Measurements from ENCODE around the gene OR2J1. TPM values are rescaled to one million over a fixed set of nuclear protein-coding genes. Genes with fewer than 3 reads are reported as not detected.
"Not testable (repeated sequence)": the region's sequence is repeated elsewhere in the genome, so short reads cannot be mapped to it uniquely, and the experiment has no call there.

Gene OR2J1
- total RNA-seq = not detected

DNA sequence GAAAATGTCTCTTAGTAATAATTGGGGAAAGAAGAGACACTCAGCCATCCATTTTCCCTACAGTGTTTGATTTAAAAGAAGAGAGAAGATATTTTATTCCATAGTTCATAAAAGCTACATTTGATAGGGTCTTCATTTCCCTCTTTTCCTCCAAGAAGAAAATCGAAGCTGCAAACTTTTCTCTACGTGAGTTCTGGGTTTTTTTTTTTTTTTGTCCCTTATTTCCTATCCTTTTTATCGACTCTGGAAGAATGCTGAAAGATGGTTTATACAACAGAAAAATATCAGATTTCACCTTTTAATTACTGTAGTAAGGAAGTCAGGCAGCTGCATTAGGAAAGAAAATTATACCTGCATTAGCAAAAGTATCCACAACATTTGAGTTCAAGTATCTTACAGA is at the start of gene OR2J1:
Gene OR2J1 (plus strand): TSS at position 301 of the 400 bp plus-strand sequence. CDS start 1,453 bp downstream, outside the sequence.
- CTCF ChIA-PET = no interaction called here
- Mint-ChIP-seq H3K9me3 (no peaks in the 10 kb centered on the region), H3K36me3 (ENCODE audit: low read depth) (no peaks in the 10 kb centered on the region), H3K4me3 (no peak within 1 kb of the TSS), H3K27ac (no peak within 1 kb of the TSS), H3K27me3 (ENCODE audit: low read depth) (peaks cover 26% of the 10 kb centered on the region), H3K4me1 (ENCODE audit: low read depth) (no peaks in the 10 kb centered on the region)
- DNase-seq = no peak
- intact Hi-C loops (cut with micrococcal nuclease) = no loop called here

DNA sequence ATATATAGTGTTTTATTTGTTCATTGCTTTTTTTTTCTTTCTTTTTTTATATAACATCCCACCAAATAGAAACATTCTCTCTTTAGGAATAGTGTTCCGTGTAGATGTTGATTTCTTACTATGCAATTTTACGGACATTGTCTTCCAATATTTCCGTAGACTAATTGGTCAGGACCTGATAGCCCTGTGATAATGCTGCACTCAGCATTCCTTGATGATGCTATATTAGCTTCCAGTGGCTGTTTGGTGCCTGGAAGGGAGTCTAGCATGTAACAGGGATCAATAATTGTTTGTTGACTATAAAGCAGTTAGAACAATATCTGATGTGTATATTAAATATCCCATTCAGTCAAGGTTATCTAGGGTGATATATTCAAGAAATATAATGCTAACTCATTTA is 47.6 kb upstream of the OR2J1 start:
- intact Hi-C loops (cut with micrococcal nuclease) = no loop called here
- no peak for DNase-seq
- H3K27ac Mint-ChIP-seq = no peak overlapping the region
- no peaks in the 10 kb centered on the region for H3K4me1 Mint-ChIP-seq (ENCODE audit: low read depth)
- no peaks in the 10 kb centered on the region for H3K36me3 Mint-ChIP-seq (ENCODE audit: low read depth)
- H3K4me3 Mint-ChIP-seq = no peak overlapping the region
- H3K27me3 Mint-ChIP-seq (ENCODE audit: low read depth) = peaks cover 41% of the 10 kb centered on the region
- CTCF ChIA-PET = interaction anchor here (0.6 kb wide), 2 partner anchors 63 to 676 kb away, joined by 3 read pairs; no protein-coding TSS in a partner anchor
- peaks cover 2% of the 10 kb centered on the region for H3K9me3 Mint-ChIP-seq

DNA sequence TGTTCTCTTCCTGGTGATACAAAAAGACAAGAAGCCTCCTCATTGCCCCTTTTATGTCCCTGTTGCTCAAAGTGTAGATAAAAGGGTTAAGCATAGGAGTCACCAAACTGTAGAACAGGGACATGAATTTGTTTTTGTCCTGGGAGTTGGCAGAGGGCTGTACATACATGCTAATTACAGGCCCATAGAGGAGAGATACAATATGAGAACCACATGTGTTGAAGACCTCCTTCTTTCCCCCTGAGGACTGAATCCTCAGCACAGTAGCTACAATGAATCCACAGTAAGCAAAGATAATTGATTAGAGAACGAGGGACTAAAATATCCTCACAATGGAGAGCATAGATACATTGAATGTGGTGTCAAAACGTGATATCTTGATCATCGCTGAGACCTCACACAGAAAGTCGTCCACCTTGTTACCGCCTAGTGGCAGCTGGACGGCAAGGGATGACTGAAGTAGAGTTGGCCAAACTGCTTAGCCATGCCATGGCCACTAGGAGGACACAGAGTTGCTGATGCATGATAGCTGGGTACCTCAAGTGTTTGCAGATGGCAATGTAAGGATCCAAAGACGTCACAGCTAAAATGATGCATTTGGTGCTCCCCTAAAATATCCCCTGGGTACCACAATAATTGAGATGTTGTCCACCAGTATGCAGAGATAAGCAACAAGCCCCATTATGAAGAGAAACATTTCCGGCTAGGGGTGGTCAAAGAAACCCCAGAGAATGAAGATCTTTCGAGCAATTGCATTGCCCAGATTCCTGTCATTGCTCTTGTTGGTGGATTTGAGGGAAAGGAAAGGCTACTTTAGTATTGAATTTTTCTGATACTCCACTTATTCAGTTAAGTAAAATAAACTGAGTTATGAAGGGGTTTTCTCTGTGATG is 27.2 kb upstream of the OR2J1 start:
- no peak overlapping the region for H3K27ac Mint-ChIP-seq
- H3K4me3 Mint-ChIP-seq = no peak overlapping the region
- H3K36me3 Mint-ChIP-seq (ENCODE audit: low read depth) = no peaks in the 10 kb centered on the region
- CTCF ChIA-PET = interaction anchor here (0.5 to 0.8 kb wide), 4 partner anchors 38 to 1407 kb away, joined by 3 read pairs; no protein-coding TSS in a partner anchor
- intact Hi-C loops (cut with micrococcal nuclease) = no loop called here
- peak; percentile 12 for DNase-seq
- H3K4me1 Mint-ChIP-seq (ENCODE audit: low read depth) = no peaks in the 10 kb centered on the region
- no peaks in the 10 kb centered on the region for H3K9me3 Mint-ChIP-seq
- H3K27me3 Mint-ChIP-seq (ENCODE audit: low read depth) = peaks cover 26% of the 10 kb centered on the region

DNA sequence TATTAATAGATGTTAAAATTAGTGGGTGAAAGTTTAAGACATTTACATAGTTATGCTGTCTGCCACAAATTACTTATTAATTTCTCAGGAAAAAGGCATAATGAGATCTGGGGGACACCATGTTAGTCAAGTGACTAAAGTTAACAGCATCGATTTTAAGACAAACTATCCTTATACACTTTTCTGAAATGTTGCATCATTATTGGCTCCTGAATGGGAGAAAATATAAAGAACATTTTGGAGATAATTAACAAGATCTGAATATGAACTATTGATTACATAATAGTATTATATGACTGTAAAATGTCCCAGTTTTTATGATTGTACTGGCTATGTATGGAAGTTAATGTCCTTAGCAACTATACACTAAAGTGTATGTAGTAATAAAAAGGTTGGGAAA is 20.1 kb upstream of the OR2J1 start:
- Mint-ChIP-seq H3K27me3 (ENCODE audit: low read depth) (peaks cover 3% of the 10 kb centered on the region), H3K4me1 (ENCODE audit: low read depth) (peaks cover 3% of the 10 kb centered on the region), H3K9me3 (no peaks in the 10 kb centered on the region), H3K27ac (no peak overlapping the region), H3K4me3 (no peak overlapping the region), H3K36me3 (ENCODE audit: low read depth) (no peaks in the 10 kb centered on the region)
- intact Hi-C loops (cut with micrococcal nuclease) = no loop called here
- CTCF ChIA-PET = no interaction called here
- no peak for DNase-seq

DNA sequence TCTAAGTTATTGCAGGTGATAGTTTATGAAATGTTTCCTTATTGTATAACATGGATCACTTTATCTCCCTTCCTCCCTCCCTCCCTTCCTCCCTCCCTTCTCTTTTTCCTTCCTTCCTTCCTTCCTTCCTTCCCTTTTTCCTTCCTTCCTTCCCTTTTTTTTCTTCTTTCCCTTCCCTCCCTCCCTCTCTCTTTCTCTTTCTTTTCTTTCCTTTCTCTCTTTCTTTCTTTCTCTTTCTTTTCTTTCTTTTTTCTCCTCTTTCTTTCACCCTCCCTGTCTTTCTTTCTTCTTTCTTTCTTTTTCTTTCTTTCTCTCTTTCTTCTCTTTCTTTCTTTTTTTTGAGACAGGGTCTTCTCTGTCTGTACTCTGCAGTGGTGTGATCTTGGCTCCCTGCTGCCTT is 18.0 kb upstream of the OR2J1 start:
- Mint-ChIP-seq H3K36me3 (ENCODE audit: low read depth) (no peaks in the 10 kb centered on the region), H3K4me3 (no peak overlapping the region), H3K27me3 (ENCODE audit: low read depth) (peaks cover under 1% of the 10 kb centered on the region), H3K27ac (no peak overlapping the region), H3K9me3 (no peaks in the 10 kb centered on the region), H3K4me1 (ENCODE audit: low read depth) (peaks cover 3% of the 10 kb centered on the region)
- intact Hi-C loops (cut with micrococcal nuclease) = no loop called here
- DNase-seq = no peak
- CTCF ChIA-PET = no interaction called here

DNA sequence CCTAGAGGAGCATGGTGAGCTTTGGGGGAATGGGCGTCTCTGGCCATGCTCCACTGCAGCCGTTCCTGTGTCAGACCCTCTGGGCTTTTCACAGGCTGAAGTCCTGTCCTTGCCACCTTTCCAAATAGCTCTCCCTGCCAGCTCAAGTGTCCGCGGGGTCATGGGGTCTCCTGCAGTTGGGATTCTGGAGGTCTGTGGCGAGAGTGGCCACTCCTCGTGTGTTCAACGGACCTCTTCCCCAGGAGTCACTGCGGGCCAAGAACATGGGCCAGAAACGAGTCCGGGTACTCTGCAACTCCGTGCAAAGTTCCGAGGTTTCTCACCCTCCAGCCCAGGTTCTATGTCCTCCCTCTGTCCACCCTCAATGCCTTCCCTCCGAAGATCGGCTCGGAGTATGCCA is 16.8 kb upstream of the OR2J1 start:
- Mint-ChIP-seq H3K4me3 (no peak overlapping the region), H3K36me3 (ENCODE audit: low read depth) (no peaks in the 10 kb centered on the region), H3K9me3 (no peaks in the 10 kb centered on the region), H3K4me1 (ENCODE audit: low read depth) (peaks cover 3% of the 10 kb centered on the region), H3K27me3 (ENCODE audit: low read depth) (peaks cover 8% of the 10 kb centered on the region), H3K27ac (no peak overlapping the region)
- DNase-seq = no peak
- CTCF ChIA-PET = no interaction called here
- intact Hi-C loops (cut with micrococcal nuclease) = no loop called here

DNA sequence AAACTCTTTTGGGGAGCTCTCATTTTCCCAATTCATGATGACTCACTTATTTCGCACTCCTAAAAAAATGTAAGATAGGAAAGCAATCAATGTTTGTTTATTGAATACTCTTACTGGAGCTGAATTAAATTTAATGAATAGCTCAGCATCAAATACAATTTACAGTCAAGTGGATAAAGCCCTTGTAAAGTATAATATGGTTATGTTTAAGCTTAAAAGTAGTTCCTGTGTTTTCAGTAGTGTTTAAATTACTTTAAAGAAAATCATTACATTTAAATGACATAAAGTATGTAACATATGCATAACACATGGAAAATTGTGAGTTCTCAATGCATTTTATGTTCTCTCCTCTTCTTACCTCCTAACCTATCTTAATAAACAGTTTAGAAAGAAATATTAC is 12.1 kb upstream of the OR2J1 start, which contains the start of gene OR2B3:
Gene OR2B3 (minus strand): TSS at position 101 of the 400 bp plus-strand sequence. CDS start 65 bp downstream, at position 36.
- no peaks in the 10 kb centered on the region for H3K9me3 Mint-ChIP-seq
- intact Hi-C loops (cut with micrococcal nuclease) = no loop called here
- H3K27ac Mint-ChIP-seq = no peak within 1 kb of the TSS
- no peak for DNase-seq
- no peaks in the 10 kb centered on the region for H3K4me1 Mint-ChIP-seq (ENCODE audit: low read depth)
- CTCF ChIA-PET = no interaction called here
- H3K27me3 Mint-ChIP-seq (ENCODE audit: low read depth) = peaks cover 19% of the 10 kb centered on the region
- H3K36me3 Mint-ChIP-seq (ENCODE audit: low read depth) = no peaks in the 10 kb centered on the region
- H3K4me3 Mint-ChIP-seq = no peak within 1 kb of the TSS

DNA sequence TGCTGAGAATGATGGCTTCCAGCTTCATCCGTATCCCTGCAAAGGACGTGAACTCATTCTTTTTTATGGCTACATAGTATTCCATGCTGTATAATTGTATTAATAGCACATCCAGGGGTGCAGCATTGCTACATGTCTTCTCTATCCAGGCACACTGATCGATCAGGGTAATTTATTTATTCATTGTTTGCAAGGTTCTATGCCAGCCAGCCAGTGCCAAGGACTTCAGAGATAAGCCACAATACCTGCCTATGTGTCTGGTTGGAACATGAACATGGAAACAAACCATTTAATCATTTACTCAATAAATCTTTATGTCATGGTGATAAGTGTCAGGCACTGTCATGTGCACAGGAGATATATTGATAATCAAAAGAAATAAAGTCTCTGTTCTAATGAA is 6.3 kb upstream of the OR2J1 start:
- Mint-ChIP-seq H3K36me3 (ENCODE audit: low read depth) (no peaks in the 10 kb centered on the region), H3K4me1 (ENCODE audit: low read depth) (no peaks in the 10 kb centered on the region), H3K27ac (no peak overlapping the region), H3K27me3 (ENCODE audit: low read depth) (peaks cover 22% of the 10 kb centered on the region), H3K4me3 (no peak overlapping the region), H3K9me3 (no peaks in the 10 kb centered on the region)
- intact Hi-C loops (cut with micrococcal nuclease) = no loop called here
- no peak for DNase-seq
- CTCF ChIA-PET = no interaction called here

DNA sequence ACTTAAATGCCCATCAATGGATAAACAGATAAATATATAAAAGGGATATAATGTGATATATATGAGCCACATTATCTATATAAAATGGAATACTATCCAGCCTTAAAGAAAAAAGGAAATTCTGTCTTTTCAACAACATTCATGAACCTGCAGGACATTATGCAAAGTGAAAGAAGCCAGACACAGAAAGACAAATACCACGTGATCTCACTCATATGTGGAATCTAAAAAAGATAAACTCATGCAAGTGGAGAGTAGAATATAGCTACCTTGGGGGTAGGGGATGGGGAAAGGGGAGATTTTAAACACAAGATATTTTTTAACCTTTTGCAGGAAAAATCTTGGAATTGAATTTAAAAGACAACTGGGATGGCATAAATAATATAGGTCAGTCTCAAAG is 1.5 kb upstream of the OR2J1 start:
- no peak overlapping the region for H3K4me3 Mint-ChIP-seq
- intact Hi-C loops (cut with micrococcal nuclease) = no loop called here
- no peaks in the 10 kb centered on the region for H3K9me3 Mint-ChIP-seq
- no peak for DNase-seq
- H3K27ac Mint-ChIP-seq = no peak overlapping the region
- no peaks in the 10 kb centered on the region for H3K4me1 Mint-ChIP-seq (ENCODE audit: low read depth)
- CTCF ChIA-PET = no interaction called here
- peaks cover 21% of the 10 kb centered on the region for H3K27me3 Mint-ChIP-seq (ENCODE audit: low read depth)
- H3K36me3 Mint-ChIP-seq (ENCODE audit: low read depth) = no peaks in the 10 kb centered on the region

DNA sequence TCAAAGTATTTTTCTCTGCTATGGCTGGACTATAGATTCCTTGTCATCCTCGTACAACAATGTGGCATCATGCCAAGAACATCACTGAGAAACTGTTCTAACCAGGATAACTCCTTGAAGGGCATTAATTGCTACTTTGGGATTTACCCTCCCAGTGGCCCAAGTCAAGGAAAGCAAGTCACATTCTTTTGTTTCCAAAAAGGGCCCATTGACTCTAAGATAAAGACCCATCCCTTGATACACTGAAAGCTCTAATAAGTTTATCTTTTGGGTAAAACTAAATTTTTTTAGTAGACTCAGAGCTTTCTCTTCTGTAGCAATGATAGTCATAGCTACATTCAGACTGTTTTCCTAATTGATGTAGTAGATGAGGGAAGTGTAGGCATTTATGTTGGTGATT is 8.5 kb downstream of the OR2J1 start, which contains the start of gene OR2J3:
Gene OR2J3 (plus strand): TSS at position 301 of the 400 bp plus-strand sequence. CDS start 3,833 bp downstream, outside the sequence.
- DNase-seq = no peak
- Mint-ChIP-seq H3K27me3 (ENCODE audit: low read depth) (peaks cover 36% of the 10 kb centered on the region), H3K4me3 (no peak within 1 kb of the TSS), H3K9me3 (no peaks in the 10 kb centered on the region), H3K36me3 (ENCODE audit: low read depth) (no peaks in the 10 kb centered on the region), H3K27ac (no peak within 1 kb of the TSS), H3K4me1 (ENCODE audit: low read depth) (no peaks in the 10 kb centered on the region)
- intact Hi-C loops (cut with micrococcal nuclease) = no loop called here
- CTCF ChIA-PET = no interaction called here

DNA sequence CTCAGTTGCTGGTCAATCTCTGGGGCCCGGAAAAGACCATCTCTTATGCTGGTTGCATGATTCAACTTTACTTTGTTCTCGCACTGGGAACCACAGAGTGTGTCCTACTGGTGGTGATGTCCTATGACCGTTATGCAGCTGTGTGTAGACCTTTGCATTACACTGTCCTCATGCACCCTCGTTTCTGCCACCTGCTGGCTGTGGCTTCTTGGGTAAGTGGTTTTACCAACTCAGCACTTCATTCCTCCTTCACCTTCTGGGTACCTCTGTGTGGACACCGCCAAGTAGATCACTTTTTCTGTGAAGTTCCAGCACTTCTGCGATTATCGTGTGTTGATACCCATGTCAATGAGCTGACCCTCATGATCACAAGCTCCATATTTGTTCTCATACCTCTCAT is 12.8 kb downstream of the OR2J1 start:
- no peak for DNase-seq
- H3K36me3 Mint-ChIP-seq (ENCODE audit: low read depth) = no peaks in the 10 kb centered on the region
- CTCF ChIA-PET = no interaction called here
- intact Hi-C loops (cut with micrococcal nuclease) = no loop called here
- peaks cover 21% of the 10 kb centered on the region for H3K27me3 Mint-ChIP-seq (ENCODE audit: low read depth)
- no peaks in the 10 kb centered on the region for H3K4me1 Mint-ChIP-seq (ENCODE audit: low read depth)
- no peaks in the 10 kb centered on the region for H3K9me3 Mint-ChIP-seq
- H3K27ac Mint-ChIP-seq = no peak overlapping the region
- H3K4me3 Mint-ChIP-seq = no peak overlapping the region

DNA sequence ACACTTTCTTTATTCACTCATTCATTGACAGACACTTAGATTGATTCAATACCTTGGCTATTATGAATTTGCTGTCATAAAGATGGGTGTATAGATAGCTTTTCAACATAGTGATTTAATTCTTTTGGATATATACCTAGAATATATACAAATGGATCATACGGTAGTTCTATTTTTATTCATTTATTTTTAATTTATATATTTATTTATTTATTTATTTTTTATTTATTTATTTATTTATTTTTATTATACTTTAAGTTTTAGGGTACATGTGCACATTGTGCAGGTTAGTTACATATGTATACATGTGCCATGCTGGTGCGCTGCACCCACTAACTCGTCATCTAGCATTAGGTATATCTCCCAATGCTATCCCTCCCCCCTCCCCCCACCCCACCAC is 15.7 kb downstream of the OR2J1 start:
- H3K36me3 Mint-ChIP-seq (ENCODE audit: low read depth); H3K4me1 Mint-ChIP-seq (ENCODE audit: low read depth); H3K4me3 Mint-ChIP-seq; H3K9me3 Mint-ChIP-seq; H3K27ac Mint-ChIP-seq; DNase-seq; intact Hi-C loops (cut with micrococcal nuclease): not testable (repeated sequence)
- peaks cover 32% of the 10 kb centered on the region for H3K27me3 Mint-ChIP-seq (ENCODE audit: low read depth)
- CTCF ChIA-PET = interaction anchor here (0.6 kb wide), 1 partner anchor 63 kb away, joined by 3 read pairs; no protein-coding TSS in a partner anchor
